ENCODE results near the gene C19orf73. TPM values are rescaled to one million over a fixed set of nuclear protein-coding genes. Genes with fewer than 3 reads are reported as not detected.
A peak's percentile ranks its signal among the peaks of the same experiment; 100 is the strongest.

The C19orf73 gene
- total and polyA plus RNA-seq, 9 of the 15 experiments (the other 6 are each of a cell fraction or from before 2014, with no cell fraction given), result 0.08 to 7.4 (median 1.4) TPM

DNA sequence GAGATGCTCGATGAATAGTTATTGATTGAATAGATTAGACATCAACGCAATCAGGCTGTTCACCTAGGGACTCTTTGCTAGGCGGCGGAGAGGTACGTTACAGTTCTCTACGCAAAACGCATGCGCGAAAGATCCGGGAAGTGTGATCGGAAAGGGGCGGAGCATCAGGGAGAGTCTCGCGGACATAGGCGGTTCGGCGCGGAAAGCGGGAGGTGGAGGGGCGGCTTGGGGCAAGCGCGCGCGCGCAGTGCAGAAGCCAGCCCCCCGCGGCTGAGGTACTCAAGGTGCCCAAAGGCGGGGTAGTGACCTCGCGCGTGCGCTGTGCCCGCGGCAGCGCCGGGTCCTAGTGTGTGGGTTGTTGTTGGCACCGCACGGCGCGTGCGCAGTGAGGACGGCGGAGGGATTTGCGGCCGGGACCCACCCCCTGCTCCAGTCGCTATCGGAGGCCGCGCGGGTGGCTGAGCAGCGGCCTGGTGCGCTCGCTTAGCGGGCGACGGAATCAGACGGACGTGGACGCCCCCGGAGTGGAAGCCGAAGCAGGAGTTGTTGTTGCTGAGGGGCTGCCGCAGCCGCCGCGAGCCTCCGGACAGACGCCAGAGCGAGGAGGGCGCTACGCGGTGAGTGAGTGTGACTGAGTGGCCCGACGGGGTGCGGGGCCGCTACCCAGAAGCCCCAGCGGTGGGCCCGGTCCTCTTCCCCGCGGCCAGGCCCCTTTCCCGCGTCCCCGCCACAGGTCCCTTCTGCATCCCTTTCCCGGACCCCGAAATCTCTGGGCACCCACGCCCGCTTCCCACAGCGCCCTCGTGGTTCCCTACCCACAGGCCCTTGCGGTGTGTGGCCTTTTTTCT is 33.7 kb downstream of the C19orf73 start, which contains the start of gene SNRNP70 (continued):
- no peak for TF ChIP-seq ETV1 (tag; conservative IDR thresholded peaks at IDR 0.05; ENCODE audit: low read depth)
- TF ChIP-seq PHF20 (IDR thresholded peaks at IDR 0.05; ENCODE audit: partially characterized antibody), result peak; percentile 80
- no peak for TF ChIP-seq ZNF695 (CRISPR knock-in tag; IDR thresholded peaks at IDR 0.05)
- TF ChIP-seq TEAD2 (tag; IDR thresholded peaks at IDR 0.05), result no peak
- TF ChIP-seq DIDO1 (tag; IDR thresholded peaks at IDR 0.05; ENCODE audit: low read depth), result peak; percentile 62; the same call in 1 of the 2 replicates
- TF ChIP-seq MTA3 (IDR thresholded peaks at IDR 0.05; ENCODE audit: borderline replicate concordance), result peak; percentile 69
- no peak for TF ChIP-seq SMARCE1 (IDR thresholded peaks at IDR 0.05)
- no peak for TF ChIP-seq NR2C2 (CRISPR knock-in tag; IDR thresholded peaks at IDR 0.05)
- TF ChIP-seq NR2C2 (tag; IDR thresholded peaks at IDR 0.05), result peak; percentile 83
- no peak for TF ChIP-seq ZKSCAN3 (CRISPR knock-in tag; IDR thresholded peaks at IDR 0.05)
- TF ChIP-seq ZNF785 (CRISPR knock-in tag; IDR thresholded peaks at IDR 0.05), result no peak
- no peak for TF ChIP-seq IRF2 (CRISPR knock-in tag; IDR thresholded peaks at IDR 0.05)
- no peak; the same call in 1 of the 2 replicates for TF ChIP-seq ZNF282 (CRISPR knock-in tag; IDR thresholded peaks at IDR 0.05)
- no peak for TF ChIP-seq ZNF174 (CRISPR knock-in tag; IDR thresholded peaks at IDR 0.05)
- TF ChIP-seq, protein P1, sequence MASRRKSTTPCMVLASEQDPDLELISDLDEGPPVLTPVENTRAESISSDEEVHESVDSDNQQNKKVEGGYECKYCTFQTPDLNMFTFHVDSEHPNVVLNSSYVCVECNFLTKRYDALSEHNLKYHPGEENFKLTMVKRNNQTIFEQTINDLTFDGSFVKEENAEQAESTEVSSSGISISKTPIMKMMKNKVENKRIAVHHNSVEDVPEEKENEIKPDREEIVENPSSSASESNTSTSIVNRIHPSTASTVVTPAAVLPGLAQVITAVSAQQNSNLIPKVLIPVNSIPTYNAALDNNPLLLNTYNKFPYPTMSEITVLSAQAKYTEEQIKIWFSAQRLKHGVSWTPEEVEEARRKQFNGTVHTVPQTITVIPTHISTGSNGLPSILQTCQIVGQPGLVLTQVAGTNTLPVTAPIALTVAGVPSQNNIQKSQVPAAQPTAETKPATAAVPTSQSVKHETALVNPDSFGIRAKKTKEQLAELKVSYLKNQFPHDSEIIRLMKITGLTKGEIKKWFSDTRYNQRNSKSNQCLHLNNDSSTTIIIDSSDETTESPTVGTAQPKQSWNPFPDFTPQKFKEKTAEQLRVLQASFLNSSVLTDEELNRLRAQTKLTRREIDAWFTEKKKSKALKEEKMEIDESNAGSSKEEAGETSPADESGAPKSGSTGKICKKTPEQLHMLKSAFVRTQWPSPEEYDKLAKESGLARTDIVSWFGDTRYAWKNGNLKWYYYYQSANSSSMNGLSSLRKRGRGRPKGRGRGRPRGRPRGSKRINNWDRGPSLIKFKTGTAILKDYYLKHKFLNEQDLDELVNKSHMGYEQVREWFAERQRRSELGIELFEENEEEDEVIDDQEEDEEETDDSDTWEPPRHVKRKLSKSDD (conservative IDR thresholded peaks at IDR 0.05; ENCODE audit: low read length), result no peak
- TF ChIP-seq, protein P2, sequence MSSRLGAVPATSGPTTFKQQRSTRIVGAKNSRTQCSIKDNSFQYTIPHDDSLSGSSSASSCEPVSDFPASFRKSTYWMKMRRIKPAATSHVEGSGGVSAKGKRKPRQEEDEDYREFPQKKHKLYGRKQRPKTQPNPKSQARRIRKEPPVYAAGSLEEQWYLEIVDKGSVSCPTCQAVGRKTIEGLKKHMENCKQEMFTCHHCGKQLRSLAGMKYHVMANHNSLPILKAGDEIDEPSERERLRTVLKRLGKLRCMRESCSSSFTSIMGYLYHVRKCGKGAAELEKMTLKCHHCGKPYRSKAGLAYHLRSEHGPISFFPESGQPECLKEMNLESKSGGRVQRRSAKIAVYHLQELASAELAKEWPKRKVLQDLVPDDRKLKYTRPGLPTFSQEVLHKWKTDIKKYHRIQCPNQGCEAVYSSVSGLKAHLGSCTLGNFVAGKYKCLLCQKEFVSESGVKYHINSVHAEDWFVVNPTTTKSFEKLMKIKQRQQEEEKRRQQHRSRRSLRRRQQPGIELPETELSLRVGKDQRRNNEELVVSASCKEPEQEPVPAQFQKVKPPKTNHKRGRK (tag; IDR thresholded peaks at IDR 0.05), result no peak
- TF ChIP-seq GTF2F1 (IDR thresholded peaks at IDR 0.05; ENCODE audit: low read depth, low read length), result no peak
- TF ChIP-seq, protein P3, sequence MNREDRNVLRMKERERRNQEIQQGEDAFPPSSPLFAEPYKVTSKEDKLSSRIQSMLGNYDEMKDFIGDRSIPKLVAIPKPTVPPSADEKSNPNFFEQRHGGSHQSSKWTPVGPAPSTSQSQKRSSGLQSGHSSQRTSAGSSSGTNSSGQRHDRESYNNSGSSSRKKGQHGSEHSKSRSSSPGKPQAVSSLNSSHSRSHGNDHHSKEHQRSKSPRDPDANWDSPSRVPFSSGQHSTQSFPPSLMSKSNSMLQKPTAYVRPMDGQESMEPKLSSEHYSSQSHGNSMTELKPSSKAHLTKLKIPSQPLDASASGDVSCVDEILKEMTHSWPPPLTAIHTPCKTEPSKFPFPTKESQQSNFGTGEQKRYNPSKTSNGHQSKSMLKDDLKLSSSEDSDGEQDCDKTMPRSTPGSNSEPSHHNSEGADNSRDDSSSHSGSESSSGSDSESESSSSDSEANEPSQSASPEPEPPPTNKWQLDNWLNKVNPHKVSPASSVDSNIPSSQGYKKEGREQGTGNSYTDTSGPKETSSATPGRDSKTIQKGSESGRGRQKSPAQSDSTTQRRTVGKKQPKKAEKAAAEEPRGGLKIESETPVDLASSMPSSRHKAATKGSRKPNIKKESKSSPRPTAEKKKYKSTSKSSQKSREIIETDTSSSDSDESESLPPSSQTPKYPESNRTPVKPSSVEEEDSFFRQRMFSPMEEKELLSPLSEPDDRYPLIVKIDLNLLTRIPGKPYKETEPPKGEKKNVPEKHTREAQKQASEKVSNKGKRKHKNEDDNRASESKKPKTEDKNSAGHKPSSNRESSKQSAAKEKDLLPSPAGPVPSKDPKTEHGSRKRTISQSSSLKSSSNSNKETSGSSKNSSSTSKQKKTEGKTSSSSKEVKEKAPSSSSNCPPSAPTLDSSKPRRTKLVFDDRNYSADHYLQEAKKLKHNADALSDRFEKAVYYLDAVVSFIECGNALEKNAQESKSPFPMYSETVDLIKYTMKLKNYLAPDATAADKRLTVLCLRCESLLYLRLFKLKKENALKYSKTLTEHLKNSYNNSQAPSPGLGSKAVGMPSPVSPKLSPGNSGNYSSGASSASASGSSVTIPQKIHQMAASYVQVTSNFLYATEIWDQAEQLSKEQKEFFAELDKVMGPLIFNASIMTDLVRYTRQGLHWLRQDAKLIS (CRISPR knock-in tag; IDR thresholded peaks at IDR 0.05), result no peak
- 0 out of 2 replicates have a peak, but pooled peaks have one; percentile 22 for TF ChIP-seq ZBTB1 (CRISPR knock-in tag; IDR thresholded peaks at IDR 0.05; ENCODE audit: borderline replicate concordance, low read depth)
- TF ChIP-seq ZNF24 (IDR thresholded peaks at IDR 0.05), result no peak
- TF ChIP-seq CCAR2 (IDR thresholded peaks at IDR 0.05; ENCODE audit: low read depth, low read length), result no peak
- TF ChIP-seq ZNF589 (CRISPR knock-in tag; IDR thresholded peaks at IDR 0.05; ENCODE audit: low read depth), result no peak

Data from K562 (cell line).